Smooth muscle cell (in vitro differentiated cells): ENCODE results near the gene ARHGAP25. TPM values are rescaled to one million over a fixed set of nuclear protein-coding genes. Genes with fewer than 3 reads are reported as not detected.

Experiments used
- DNase-seq: peaks from one replicate; lab custom pipeline; 2025; ENCODE audit not compliant: unreplicated experiment; lab: John Stamatoyannopoulos, UW
- H2AFZ ChIP-seq: fragments of 200-600 bp; sonication (generic); 2 replicates; pipeline ENCODE4 v1.6.0; 2016; ENCODE audit warnings: antibody characterized with exemption, low read depth, mild to moderate bottlenecking
- H3F3A ChIP-seq: fragments of 200-600 bp; sonication (generic); 2 replicates; pipeline ENCODE4 v1.6.0; 2017; ENCODE audit warnings: antibody characterized with exemption, low read depth
- H3K27ac ChIP-seq: fragments of 200-600 bp; sonication (generic); 2 replicates; pipeline ENCODE4 v1.5.1; 2016; ENCODE audit warnings: low read depth, mild to moderate bottlenecking
- H3K27me3 ChIP-seq: fragments of 200-600 bp; sonication (generic); 2 replicates; pipeline ENCODE4 v1.6.1; 2016; ENCODE audit warnings: low read depth, mild to moderate bottlenecking
- H3K36me3 ChIP-seq: fragments of 200-600 bp; sonication (generic); 2 replicates; pipeline ENCODE4 v1.5.1; 2016; ENCODE audit warnings: low read depth
- H3K4me1 ChIP-seq: fragments of 200-600 bp; sonication (generic); 2 replicates; pipeline ENCODE4 v1.5.1; 2016; ENCODE audit warnings: low read depth
- H3K4me2 ChIP-seq: fragments of 200-600 bp; sonication (generic); 2 replicates; pipeline ENCODE4 v1.6.0; 2016; ENCODE audit warnings: mild to moderate bottlenecking
- H3K4me3 ChIP-seq: fragments of 200-600 bp; sonication (generic); 2 replicates; pipeline ENCODE4 v1.5.1; 2016; ENCODE audit warnings: mild to moderate bottlenecking
- H3K79me2 ChIP-seq: fragments of 200-600 bp; sonication (generic); 2 replicates; pipeline ENCODE4 v1.6.0; 2016; ENCODE audit warnings: low read depth, mild to moderate bottlenecking
- H3K9ac ChIP-seq: fragments of 200-600 bp; sonication (generic); 2 replicates; pipeline ENCODE4 v1.6.0; 2016; ENCODE audit warnings: low read depth
- H3K9me3 ChIP-seq: fragments of 200-600 bp; sonication (generic); replicated peaks from 2 replicates; pipeline ENCODE4 v1.5.1; 2016; ENCODE audit warnings: low read depth
- H4K20me1 ChIP-seq: fragments of 200-600 bp; sonication (generic); 2 replicates; pipeline ENCODE4 v1.6.0; 2016; ENCODE audit warnings: low read depth
- WGBS: methylation state at CpG from one replicate; pipeline ENCODE4 v1.1.7; 2016; ENCODE audit warnings: low lambda C conversion rate; 5-methylcytosine and 5-hydroxymethylcytosine counted together
- polyA plus RNA-seq: library from polyadenylated mRNA; unstranded; fragments of >200 nt; fragmentation: Nextera tagmentation; extraction: Ambion mirVana; gene quantifications from 2 replicates; pipeline ENCODE4 v1.2.1, GENCODE V29; 2016
- total RNA-seq: library from RNA; depleted of rRNA; stranded (reverse); fragments of >200 nt; gene quantifications from 2 replicates; pipeline ENCODE4 v1.2.3, GENCODE V29; 2014
- TF ChIP-seq, protein P1 (sequence below): fragments of 200-600 bp; sonication (generic); IDR thresholded peaks from 2 replicates; pipeline ENCODE4 v1.5.1; 2017; ENCODE audit warnings: borderline replicate concordance, mild to moderate bottlenecking, antibody characterized with exemption; ENCODE audit not compliant: insufficient read depth, poor library complexity, severe bottlenecking

The ARHGAP25 gene
- total and polyA plus RNA-seq, 2 experiments from 2014 or later, result 1.5 to 2.0 TPM

DNA sequence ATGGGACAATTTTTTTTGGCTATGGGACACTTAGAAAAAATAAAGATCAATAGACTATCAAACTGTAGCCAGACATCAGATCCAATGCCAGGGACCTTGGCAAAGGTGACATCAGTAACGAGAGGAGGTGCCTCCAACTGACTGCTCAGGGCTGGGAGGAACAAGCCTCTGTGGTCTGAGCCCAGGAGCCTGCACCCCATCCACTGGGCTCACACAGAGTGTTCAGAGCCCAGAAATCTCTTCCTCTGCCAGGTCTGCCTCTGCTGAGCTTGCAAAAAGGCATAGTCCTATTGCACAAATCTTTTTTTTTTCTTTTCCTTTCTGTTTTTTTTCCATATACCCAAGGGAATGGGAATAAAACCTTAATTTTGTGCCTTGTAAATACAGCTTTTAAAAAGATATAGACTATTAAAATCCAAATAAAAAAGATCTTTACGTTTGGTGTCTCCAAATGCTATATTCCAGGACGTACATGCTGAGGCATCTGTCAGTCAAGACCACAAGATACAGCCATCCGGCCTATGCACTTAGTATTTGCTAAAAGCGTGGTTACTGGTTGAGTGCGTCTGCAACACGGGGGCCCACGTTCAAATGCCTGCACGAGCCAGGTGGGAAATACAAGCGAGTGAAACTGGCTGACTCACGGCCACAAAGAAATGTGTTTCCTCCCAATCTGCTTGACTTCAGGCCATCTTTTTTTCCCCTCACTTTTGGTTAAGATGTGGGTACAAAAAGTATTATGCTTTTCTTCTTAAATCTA, 7.8 kb upstream of the ARHGAP25 start:
- WGBS, result 74% methylated on average over 11 of the region's 11 CpGs
- Histone ChIP-seq H3K4me3 (no peak overlapping the region), H3K4me1 (peaks cover 7% of the 10 kb centered on the region), H3K4me2 (no peak overlapping the region), H3K27ac (no peak overlapping the region), H3F3A (peaks cover 6% of the 10 kb centered on the region), H2AFZ (no peak overlapping the region), H3K79me2 (no peaks in the 10 kb centered on the region), H3K9ac (no peak overlapping the region), H3K36me3 (no peaks in the 10 kb centered on the region), H4K20me1 (no peaks in the 10 kb centered on the region), H3K9me3 (no peaks in the 10 kb centered on the region), H3K27me3 (no peaks in the 10 kb centered on the region)
- no peak for DNase-seq
- TF ChIP-seq, protein P1, sequence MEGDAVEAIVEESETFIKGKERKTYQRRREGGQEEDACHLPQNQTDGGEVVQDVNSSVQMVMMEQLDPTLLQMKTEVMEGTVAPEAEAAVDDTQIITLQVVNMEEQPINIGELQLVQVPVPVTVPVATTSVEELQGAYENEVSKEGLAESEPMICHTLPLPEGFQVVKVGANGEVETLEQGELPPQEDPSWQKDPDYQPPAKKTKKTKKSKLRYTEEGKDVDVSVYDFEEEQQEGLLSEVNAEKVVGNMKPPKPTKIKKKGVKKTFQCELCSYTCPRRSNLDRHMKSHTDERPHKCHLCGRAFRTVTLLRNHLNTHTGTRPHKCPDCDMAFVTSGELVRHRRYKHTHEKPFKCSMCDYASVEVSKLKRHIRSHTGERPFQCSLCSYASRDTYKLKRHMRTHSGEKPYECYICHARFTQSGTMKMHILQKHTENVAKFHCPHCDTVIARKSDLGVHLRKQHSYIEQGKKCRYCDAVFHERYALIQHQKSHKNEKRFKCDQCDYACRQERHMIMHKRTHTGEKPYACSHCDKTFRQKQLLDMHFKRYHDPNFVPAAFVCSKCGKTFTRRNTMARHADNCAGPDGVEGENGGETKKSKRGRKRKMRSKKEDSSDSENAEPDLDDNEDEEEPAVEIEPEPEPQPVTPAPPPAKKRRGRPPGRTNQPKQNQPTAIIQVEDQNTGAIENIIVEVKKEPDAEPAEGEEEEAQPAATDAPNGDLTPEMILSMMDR, result no peak

DNA sequence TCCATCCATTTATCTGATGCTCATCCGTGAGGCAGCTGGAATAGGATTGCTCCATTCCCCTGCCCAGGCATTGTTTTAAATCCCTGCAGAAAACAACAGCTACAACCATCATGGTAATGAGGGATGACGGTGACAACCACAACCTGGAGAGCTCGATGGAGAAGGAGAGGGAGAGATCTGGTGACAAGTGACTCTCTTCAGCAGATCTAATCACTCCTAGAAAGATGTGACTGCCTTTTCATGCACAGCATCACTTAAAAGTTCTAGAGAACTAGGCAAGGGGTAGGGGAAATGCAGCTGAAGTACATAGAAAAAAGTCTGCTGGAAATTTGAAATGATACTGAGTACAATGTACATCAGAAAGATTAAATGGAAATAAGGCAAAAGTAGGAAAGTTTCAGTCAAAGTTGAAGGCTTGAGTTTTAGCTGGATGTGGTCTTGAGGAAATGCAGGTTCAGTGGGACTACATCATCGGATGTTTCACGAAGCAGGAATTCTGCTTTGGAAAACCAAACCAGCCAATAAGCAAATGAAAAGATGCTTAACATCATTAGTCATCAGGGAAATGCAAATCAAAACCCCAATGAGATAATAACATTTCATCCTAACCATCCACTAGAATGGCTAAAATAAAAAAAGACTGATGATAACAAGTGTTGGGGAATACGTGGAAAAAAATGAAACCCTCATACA, 6.8 kb upstream of the ARHGAP25 start:
- Histone ChIP-seq H3K27me3 (no peaks in the 10 kb centered on the region), H3K27ac (peak overlapping the region; percentile 81), H3K36me3 (no peaks in the 10 kb centered on the region), H3K4me1 (peaks cover 7% of the 10 kb centered on the region), H3K4me2 (peak overlapping the region; percentile 20), H3K79me2 (no peaks in the 10 kb centered on the region), H3K9ac (no peak overlapping the region), H2AFZ (no peak overlapping the region), H4K20me1 (no peaks in the 10 kb centered on the region), H3K9me3 (no peaks in the 10 kb centered on the region), H3F3A (peaks cover 6% of the 10 kb centered on the region), H3K4me3 (no peak overlapping the region)
- TF ChIP-seq, protein P1, result no peak
- 42% methylated on average over 6 of the region's 6 CpGs for WGBS
- no peak for DNase-seq

DNA sequence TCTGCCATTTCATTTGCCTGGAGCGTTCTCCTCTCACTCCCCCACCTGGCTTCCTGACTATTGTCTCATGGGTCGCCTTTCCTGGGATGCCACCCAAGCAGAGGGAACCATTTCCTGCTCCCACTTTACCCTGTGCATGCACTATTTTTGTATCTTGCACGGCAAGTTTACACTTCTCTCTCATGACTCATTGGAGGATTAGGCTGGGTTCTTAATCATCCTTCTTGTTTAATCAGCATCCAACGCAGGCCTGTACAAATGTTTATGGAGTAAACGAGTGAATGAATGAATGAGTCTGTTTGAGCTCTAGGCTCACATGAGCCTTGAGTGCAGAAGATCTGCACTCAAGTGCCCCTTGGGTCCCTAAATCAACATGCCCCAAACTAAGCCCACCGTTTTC, 3.8 kb upstream of the ARHGAP25 start:
- no peak overlapping the region for H3K9ac ChIP-seq
- H3K27me3 ChIP-seq, result no peaks in the 10 kb centered on the region
- no peak overlapping the region for H2AFZ ChIP-seq
- peak overlapping the region; percentile 15 for H3K4me2 ChIP-seq
- TF ChIP-seq, protein P1, result no peak
- H3K79me2 ChIP-seq, result no peaks in the 10 kb centered on the region
- no peak overlapping the region for H3K27ac ChIP-seq
- H3K4me1 ChIP-seq, result peaks cover 7% of the 10 kb centered on the region
- H3K4me3 ChIP-seq, result no peak overlapping the region
- H4K20me1 ChIP-seq, result no peaks in the 10 kb centered on the region
- no peak for DNase-seq
- no peaks in the 10 kb centered on the region for H3K36me3 ChIP-seq
- WGBS, result 31% methylated on average over 6 of the region's 6 CpGs
- H3K9me3 ChIP-seq, result no peaks in the 10 kb centered on the region
- H3F3A ChIP-seq, result peaks cover 6% of the 10 kb centered on the region
